HL-60 (cell line): Measurements from ENCODE around the gene CYSRT1.

ENCODE experiments used
- DNase-seq, 2 experiments: peaks; one replicate each; pipeline ENCODE4 v3.0.0-alpha.2; 2010 to 2020; ENCODE audit warnings: low read depth in 1 of 2, low spot score in 1 of 2
- H3K27ac ChIP-seq: fragments of 250-450 bp; sonication (Bioruptor Pico); replicated peaks from 2 replicates; pipeline ENCODE4 v1.5.1; 2020; ENCODE audit warnings: mild to moderate bottlenecking, moderate library complexity
- H3K27me3 ChIP-seq: fragments of 250-450 bp; sonication (Bioruptor Pico); 2 replicates; pipeline ENCODE4 v1.5.1; 2021; ENCODE audit warnings: mild to moderate bottlenecking, moderate library complexity; ENCODE audit not compliant: insufficient read depth, poor library complexity, severe bottlenecking
- H3K4me3 ChIP-seq: replicated peaks from 2 replicates; pipeline ENCODE4 v1.5.1; 2011; ENCODE audit warnings: mild to moderate bottlenecking, control low read depth, low read length; ENCODE audit not compliant: insufficient read depth
- GABPA ChIP-seq: IDR thresholded peaks from 2 replicates; pipeline ENCODE4 v1.6.1; 2012; ENCODE audit warnings: low read depth
- POLR2AphosphoS5 ChIP-seq: IDR thresholded peaks from 2 replicates; pipeline ENCODE4 v1.6.1; 2012; ENCODE audit warnings: low read depth
- SPI1 ChIP-seq: IDR thresholded peaks from 2 replicates; pipeline ENCODE4 v1.6.1; 2012; ENCODE audit warnings: low read depth, mild to moderate bottlenecking, borderline replicate concordance
- TF ChIP-seq, protein P1 (sequence below): IDR thresholded peaks from one replicate; pipeline ENCODE4 v1.5.1; 2011; ENCODE audit warnings: low read length, control low read depth, inconsistent platforms; ENCODE audit not compliant: insufficient read depth
- TF ChIP-seq, protein P2 (sequence below): IDR thresholded peaks from 2 replicates; pipeline ENCODE4 v1.6.1; 2012; ENCODE audit warnings: low read depth; ENCODE audit not compliant: insufficient replicate concordance

CYSRT1 gene

DNA sequence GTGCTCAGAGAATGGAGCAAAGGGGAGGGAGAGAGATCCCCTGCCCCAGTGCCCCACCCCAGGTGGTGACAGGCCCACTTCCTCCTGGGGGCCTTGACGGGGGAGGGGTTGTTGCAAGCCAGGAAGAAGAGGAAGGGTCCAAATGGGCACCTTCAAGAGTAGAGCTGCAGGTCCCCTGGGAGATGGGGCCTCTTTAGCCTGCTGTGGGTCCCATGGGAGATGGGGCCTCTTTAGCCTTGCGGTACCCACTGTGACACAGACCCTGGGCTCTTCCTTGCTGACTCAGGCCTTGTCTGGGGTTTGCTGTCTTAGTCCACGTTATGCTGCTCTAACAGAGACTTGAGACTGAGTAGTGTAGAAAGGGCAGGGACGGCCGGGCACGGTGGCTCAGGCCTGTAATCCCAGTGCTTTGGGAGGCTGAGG is 43.0 kb downstream of the CYSRT1 start:
- peak in 1 of 2 experiments; percentile 67 for DNase-seq
- Histone ChIP-seq H3K27me3 (no peaks in the 10 kb centered on the region), H3K27ac (peak overlapping the region; percentile 6; the same call in 1 of the 2 replicates), H3K4me3 (no peak overlapping the region)
- peak; percentile 8; the same call in 1 of the 2 replicates for TF ChIP-seq SPI1
- TF ChIP-seq GABPA, result no peak

- no peak overlapping the region for H3K4me3 ChIP-seq
- no peak for DNase-seq
- H3K27ac ChIP-seq, result peak overlapping the region; percentile 6; the same call in 1 of the 2 replicates
- TF ChIP-seq, protein P1, sequence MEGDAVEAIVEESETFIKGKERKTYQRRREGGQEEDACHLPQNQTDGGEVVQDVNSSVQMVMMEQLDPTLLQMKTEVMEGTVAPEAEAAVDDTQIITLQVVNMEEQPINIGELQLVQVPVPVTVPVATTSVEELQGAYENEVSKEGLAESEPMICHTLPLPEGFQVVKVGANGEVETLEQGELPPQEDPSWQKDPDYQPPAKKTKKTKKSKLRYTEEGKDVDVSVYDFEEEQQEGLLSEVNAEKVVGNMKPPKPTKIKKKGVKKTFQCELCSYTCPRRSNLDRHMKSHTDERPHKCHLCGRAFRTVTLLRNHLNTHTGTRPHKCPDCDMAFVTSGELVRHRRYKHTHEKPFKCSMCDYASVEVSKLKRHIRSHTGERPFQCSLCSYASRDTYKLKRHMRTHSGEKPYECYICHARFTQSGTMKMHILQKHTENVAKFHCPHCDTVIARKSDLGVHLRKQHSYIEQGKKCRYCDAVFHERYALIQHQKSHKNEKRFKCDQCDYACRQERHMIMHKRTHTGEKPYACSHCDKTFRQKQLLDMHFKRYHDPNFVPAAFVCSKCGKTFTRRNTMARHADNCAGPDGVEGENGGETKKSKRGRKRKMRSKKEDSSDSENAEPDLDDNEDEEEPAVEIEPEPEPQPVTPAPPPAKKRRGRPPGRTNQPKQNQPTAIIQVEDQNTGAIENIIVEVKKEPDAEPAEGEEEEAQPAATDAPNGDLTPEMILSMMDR, result no peak
- TF ChIP-seq SPI1 (no peak), POLR2AphosphoS5 (no peak), GABPA (no peak)
- TF ChIP-seq, protein P2, sequence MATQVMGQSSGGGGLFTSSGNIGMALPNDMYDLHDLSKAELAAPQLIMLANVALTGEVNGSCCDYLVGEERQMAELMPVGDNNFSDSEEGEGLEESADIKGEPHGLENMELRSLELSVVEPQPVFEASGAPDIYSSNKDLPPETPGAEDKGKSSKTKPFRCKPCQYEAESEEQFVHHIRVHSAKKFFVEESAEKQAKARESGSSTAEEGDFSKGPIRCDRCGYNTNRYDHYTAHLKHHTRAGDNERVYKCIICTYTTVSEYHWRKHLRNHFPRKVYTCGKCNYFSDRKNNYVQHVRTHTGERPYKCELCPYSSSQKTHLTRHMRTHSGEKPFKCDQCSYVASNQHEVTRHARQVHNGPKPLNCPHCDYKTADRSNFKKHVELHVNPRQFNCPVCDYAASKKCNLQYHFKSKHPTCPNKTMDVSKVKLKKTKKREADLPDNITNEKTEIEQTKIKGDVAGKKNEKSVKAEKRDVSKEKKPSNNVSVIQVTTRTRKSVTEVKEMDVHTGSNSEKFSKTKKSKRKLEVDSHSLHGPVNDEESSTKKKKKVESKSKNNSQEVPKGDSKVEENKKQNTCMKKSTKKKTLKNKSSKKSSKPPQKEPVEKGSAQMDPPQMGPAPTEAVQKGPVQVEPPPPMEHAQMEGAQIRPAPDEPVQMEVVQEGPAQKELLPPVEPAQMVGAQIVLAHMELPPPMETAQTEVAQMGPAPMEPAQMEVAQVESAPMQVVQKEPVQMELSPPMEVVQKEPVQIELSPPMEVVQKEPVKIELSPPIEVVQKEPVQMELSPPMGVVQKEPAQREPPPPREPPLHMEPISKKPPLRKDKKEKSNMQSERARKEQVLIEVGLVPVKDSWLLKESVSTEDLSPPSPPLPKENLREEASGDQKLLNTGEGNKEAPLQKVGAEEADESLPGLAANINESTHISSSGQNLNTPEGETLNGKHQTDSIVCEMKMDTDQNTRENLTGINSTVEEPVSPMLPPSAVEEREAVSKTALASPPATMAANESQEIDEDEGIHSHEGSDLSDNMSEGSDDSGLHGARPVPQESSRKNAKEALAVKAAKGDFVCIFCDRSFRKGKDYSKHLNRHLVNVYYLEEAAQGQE, result no peak
- no peaks in the 10 kb centered on the region for H3K27me3 ChIP-seq
Observed at GRCh38 chr9:137268538-137269201, 43.7 kb downstream of the CYSRT1 start.

GRCh38 chr9:137269231-137269772 is 44.3 kb downstream of the CYSRT1 start:
- DNase-seq, result no peak
- no peak for TF ChIP-seq SPI1
- TF ChIP-seq, protein P2, result no peak
- TF ChIP-seq POLR2AphosphoS5, result no peak
- TF ChIP-seq GABPA, result no peak
- TF ChIP-seq, protein P1, result no peak

GRCh38 chr9:137270929-137271695 is 46.1 kb downstream of the CYSRT1 start:
- Histone ChIP-seq H3K27me3 (no peaks in the 10 kb centered on the region), H3K4me3 (no peak overlapping the region), H3K27ac (peak overlapping the region; percentile 73)
- peak in 1 of 2 experiments; percentile 83 for DNase-seq
- TF ChIP-seq POLR2AphosphoS5, result peak; percentile 42; the same call in 1 of the 2 replicates
- TF ChIP-seq, protein P2, result no peak

More at GRCh38 chr9:137269231-137269772, 44.3 kb downstream of the CYSRT1 start:
- Histone ChIP-seq H3K27me3 (no peaks in the 10 kb centered on the region), H3K4me3 (no peak overlapping the region), H3K27ac (no peak overlapping the region)
